HepG2 (cell line): ENCODE measurements around the gene UBASH3A. TPM values are rescaled to one million over a fixed set of nuclear protein-coding genes. Genes with fewer than 3 reads are reported as not detected.

ENCODE experiments used
- ATAC-seq: fragments of 200-7000 bp; cut with Tn5 transposase; 3 replicates; pipeline ENCODE4 v1.9.1; 2020; ENCODE audit warnings: mild to moderate bottlenecking, moderate library complexity
- BruUV-seq: library from RNA; stranded (reverse); fragments of 400-500 nt; replicated peaks from 2 replicates; lab custom pipeline; 2021; lab: Mats Ljungman, UMichigan
- CTCF ChIA-PET: fragments of 300-600 bp; formaldehyde crosslinking; extraction: SDS; loops from one replicate; lab custom pipeline; 2021; ENCODE audit warnings: low total read pairs, inconsistent platforms, low intra/inter-chr PET ratio; lab: Yijun Ruan, JAX
- POLR2A ChIA-PET: fragments of 350-600 bp; sonication (Branson Sonifier 250); formaldehyde crosslinking; loops from one replicate; lab custom pipeline; 2020; ENCODE audit warnings: antibody characterized with exemption, inconsistent platforms; lab: Yijun Ruan, JAX
- DNase-seq: peaks from one replicate; pipeline ENCODE4 v3.0.0-alpha.2; 2015; ENCODE audit warnings: low spot score
- FAIRE-seq: peaks from 3 replicates; lab custom pipeline; 2011; peaks lifted over from hg19 to GRCh38; lab: Jason Lieb, UNC
- H2AFZ ChIP-seq: one replicate; pipeline ENCODE4 v1.6.1; 2011; ENCODE audit warnings: low read length, inconsistent platforms
- H3K27ac ChIP-seq: fragments of 300-600 bp; 3 replicates; pipeline ENCODE4 v1.8.0; 2011; ENCODE audit warnings: mixed run types, mild to moderate bottlenecking, mixed read lengths, low read length, inconsistent platforms; ENCODE audit not compliant: insufficient read depth; ENCODE audit errors: extremely low read length
- H3K27me3 ChIP-seq, 2 experiments: fragments of 200-600 bp in 1 of 2; 2 replicates in 1 of 2; 3 replicates in 1 of 2; pipeline versions ENCODE4 v1.6.0 to v1.8.0; 2011; ENCODE audit warnings: low read length in 2 of 2, mild to moderate bottlenecking in 2 of 2, moderate library complexity in 2 of 2, inconsistent platforms in 1 of 2; ENCODE audit not compliant: insufficient read depth in 2 of 2, control insufficient read depth in 1 of 2
- H3K36me3 ChIP-seq, 2 experiments: fragments of 200-600 bp in 1 of 2; replicated peaks in 1 of 2; 2 replicates in 1 of 2; 3 replicates in 1 of 2; pipeline versions ENCODE4 v1.5.1 to v1.8.0; 2011; ENCODE audit warnings: low read length in 2 of 2, inconsistent platforms in 1 of 2; ENCODE audit not compliant: insufficient read depth in 2 of 2, control insufficient read depth in 1 of 2
- H3K4me1 ChIP-seq: 2 replicates; pipeline ENCODE4 v1.5.1; 2012; ENCODE audit warnings: low read length, inconsistent platforms; ENCODE audit not compliant: insufficient read depth
- H3K4me2 ChIP-seq: 2 replicates; pipeline ENCODE4 v1.6.0; 2011; ENCODE audit warnings: low read depth, low read length, inconsistent platforms
- H3K4me3 ChIP-seq, 3 experiments: fragments of 200-600 bp in 1 of 3; sonication (generic), shearing (Covaris generic) in 1 of 3; replicated peaks in 1 of 3; 2 replicates each; pipeline ENCODE4 v1.5.1; 2011 to 2016; ENCODE audit warnings: low read length in 3 of 3, inconsistent platforms in 2 of 3, low read depth in 2 of 3, mild to moderate bottlenecking in 2 of 3, control low read depth in 1 of 3, mixed read lengths in 1 of 3; ENCODE audit not compliant: insufficient read depth in 1 of 3
- H3K79me2 ChIP-seq: one replicate; pipeline ENCODE4 v1.6.1; 2011; ENCODE audit warnings: low read length, inconsistent platforms; ENCODE audit not compliant: insufficient read depth
- H3K9ac ChIP-seq: 2 replicates; pipeline ENCODE4 v1.6.0; 2011; ENCODE audit warnings: mild to moderate bottlenecking, low read depth, low read length, inconsistent platforms; ENCODE audit not compliant: insufficient read depth
- H3K9me3 ChIP-seq: 2 replicates; pipeline ENCODE4 v1.5.1; 2012; ENCODE audit warnings: mild to moderate bottlenecking, low read length
- H4K20me1 ChIP-seq: 2 replicates; pipeline ENCODE4 v1.6.0; 2011; ENCODE audit warnings: inconsistent platforms, mild to moderate bottlenecking, low read length, moderate library complexity; ENCODE audit not compliant: insufficient read depth
- CBX1 ChIP-seq: IDR thresholded peaks from one replicate; pipeline ENCODE4 v1.6.1; 2016; ENCODE audit warnings: antibody characterized with exemption, low read depth
- ESRRA ChIP-seq: sonication (generic); formaldehyde crosslinking; IDR thresholded peaks from 2 replicates; pipeline ENCODE4 v1.5.1; 2020; ENCODE audit warnings: mild to moderate bottlenecking, low read depth, missing genetic modification reagents
- FOSL2 ChIP-seq: sonication (generic); formaldehyde crosslinking; IDR thresholded peaks from 2 replicates; pipeline ENCODE4 v1.4.0; 2020; ENCODE audit warnings: missing genetic modification reagents
- HDAC2 ChIP-seq: sonication (generic); formaldehyde crosslinking; IDR thresholded peaks from 2 replicates; pipeline ENCODE4 v1.4.0; 2020; ENCODE audit warnings: missing genetic modification reagents
- HNF4A ChIP-seq: sonication (generic); formaldehyde crosslinking; IDR thresholded peaks from 2 replicates; pipeline ENCODE4 v1.4.0; 2020; ENCODE audit warnings: missing genetic modification reagents
- KLF12 ChIP-seq: sonication (generic); formaldehyde crosslinking; IDR thresholded peaks from 2 replicates; pipeline ENCODE4 v1.4.0; 2020; ENCODE audit warnings: missing genetic modification reagents, borderline replicate concordance
- MEIS1 ChIP-seq: sonication (generic); formaldehyde crosslinking; IDR thresholded peaks from 2 replicates; pipeline ENCODE4 v1.9.0; 2021; ENCODE audit warnings: mild to moderate bottlenecking, missing genetic modification reagents, moderate library complexity, borderline replicate concordance
- MXI1 ChIP-seq: IDR thresholded peaks from 3 replicates; pipeline ENCODE4 v1.6.1; 2012; ENCODE audit warnings: low read depth, low read length, inconsistent platforms, borderline replicate concordance
- NFYC ChIP-seq: IDR thresholded peaks from 2 replicates; pipeline ENCODE4 v1.6.1; 2016; ENCODE audit warnings: missing genetic modification reagents, missing compliant biosample characterization
- NR2C2 ChIP-seq: sonication (generic); formaldehyde crosslinking; IDR thresholded peaks from 2 replicates; pipeline ENCODE4 v1.4.0; 2020; ENCODE audit warnings: missing genetic modification reagents, mild to moderate bottlenecking, moderate library complexity, borderline replicate concordance
- RARA ChIP-seq: IDR thresholded peaks from 2 replicates; pipeline ENCODE4 v1.6.1; 2016; ENCODE audit warnings: missing genetic modification reagents, missing compliant biosample characterization
- RXRA ChIP-seq: sonication (generic); formaldehyde crosslinking; IDR thresholded peaks from 2 replicates; pipeline ENCODE4 v1.5.1; 2020; ENCODE audit warnings: missing genetic modification reagents
- RXRB ChIP-seq: IDR thresholded peaks from 2 replicates; pipeline ENCODE4 v1.6.1; 2016; ENCODE audit warnings: borderline replicate concordance, missing genetic modification reagents, missing compliant biosample characterization
- SIN3A ChIP-seq: IDR thresholded peaks from 2 replicates; pipeline ENCODE4 v1.6.1; 2011; ENCODE audit warnings: low read depth, mild to moderate bottlenecking, control low read depth, low read length, borderline replicate concordance
- SKI ChIP-seq: fragments of 450-650 bp; IDR thresholded peaks from one replicate; pipeline ENCODE4 v1.6.1; 2018; ENCODE audit warnings: mild to moderate bottlenecking; ENCODE audit not compliant: partially characterized antibody
- SP5 ChIP-seq: IDR thresholded peaks from 2 replicates; pipeline ENCODE4 v1.6.1; 2016; ENCODE audit warnings: low read depth, borderline replicate concordance
- THYN1 ChIP-seq: sonication (generic); formaldehyde crosslinking; IDR thresholded peaks from 2 replicates; pipeline ENCODE4 v1.8.1; 2023; ENCODE audit warnings: low read depth, mild to moderate bottlenecking, moderate library complexity, missing genetic modification reagents, borderline replicate concordance
- TMF1 ChIP-seq: sonication (generic); formaldehyde crosslinking; IDR thresholded peaks from 2 replicates; pipeline ENCODE4 v1.8.1; 2022; ENCODE audit warnings: low read depth, missing genetic modification reagents
- ZNF225 ChIP-seq: sonication (generic); formaldehyde crosslinking; IDR thresholded peaks from 2 replicates; pipeline ENCODE4 v1.4.0; 2020; ENCODE audit warnings: mild to moderate bottlenecking, missing genetic modification reagents
- ZNF337 ChIP-seq: sonication (generic); formaldehyde crosslinking; IDR thresholded peaks from 2 replicates; pipeline ENCODE4 v1.5.1; 2020; ENCODE audit warnings: missing genetic modification reagents, low read depth, mild to moderate bottlenecking, borderline replicate concordance
- ZNF747 ChIP-seq: sonication (generic); formaldehyde crosslinking; IDR thresholded peaks from 2 replicates; pipeline ENCODE4 v1.8.1; 2023; ENCODE audit warnings: missing genetic modification reagents, mild to moderate bottlenecking, borderline replicate concordance
- WGBS: methylation state at CpG from one replicate; pipeline ENCODE4 v1.1.6; 2017; ENCODE audit warnings: low lambda C conversion rate; 5-methylcytosine and 5-hydroxymethylcytosine counted together
- in situ Hi-C: cut with HindIII; loops from 2 replicates; pipeline ENCODE4 v1.10.0; 2017; ENCODE audit warnings: low pct_unique_long_range_greater_than_20kb; ENCODE audit not compliant: extremely low pct_ligation_motif_present
- intact Hi-C: fragments of 100-400 bp; cut with micrococcal nuclease; formaldehyde crosslinking; loops from one replicate; pipeline ENCODE4 v1.10.0; 2022; ENCODE audit not compliant: unreplicated experiment
- polyA plus RNA-seq, 8 experiments: library from polyadenylated mRNA; depleted of rRNA in 3 of 8; stranded (reverse) in 7 of 8; unstranded in 1 of 8; fragments of >200 nt; fragmentation: Illumina TruSeq in 4 of 8; extraction: Trizol in 4 of 8; gene quantifications; 2 replicates each; pipeline versions ENCODE4 v1.2.1 to v1.2.3, GENCODE V29; 2011 to 2016; ENCODE audit warnings: low read depth in 4 of 8, missing spikeins in 1 of 8, mixed read lengths in 1 of 8; ENCODE audit not compliant: insufficient read depth in 1 of 8
- total RNA-seq, 5 experiments: library from RNA; depleted of rRNA; stranded (reverse); fragments of >200 nt; fragmentation: Illumina TruSeq; extraction: Trizol; gene quantifications; 2 replicates each; pipeline ENCODE4 v1.2.3, GENCODE V29; 2016; ENCODE audit warnings: low read depth in 1 of 5
- TF ChIP-seq, protein P1 (sequence below): IDR thresholded peaks from 2 replicates; pipeline ENCODE4 v1.4.0; 2020; ENCODE audit warnings: mild to moderate bottlenecking, missing genetic modification reagents

UBASH3A gene
- total and polyA plus RNA-seq, 2 of the 13 experiments (the other 11 are each of a cell fraction or from before 2014, with no cell fraction given) = not detected

DNA sequence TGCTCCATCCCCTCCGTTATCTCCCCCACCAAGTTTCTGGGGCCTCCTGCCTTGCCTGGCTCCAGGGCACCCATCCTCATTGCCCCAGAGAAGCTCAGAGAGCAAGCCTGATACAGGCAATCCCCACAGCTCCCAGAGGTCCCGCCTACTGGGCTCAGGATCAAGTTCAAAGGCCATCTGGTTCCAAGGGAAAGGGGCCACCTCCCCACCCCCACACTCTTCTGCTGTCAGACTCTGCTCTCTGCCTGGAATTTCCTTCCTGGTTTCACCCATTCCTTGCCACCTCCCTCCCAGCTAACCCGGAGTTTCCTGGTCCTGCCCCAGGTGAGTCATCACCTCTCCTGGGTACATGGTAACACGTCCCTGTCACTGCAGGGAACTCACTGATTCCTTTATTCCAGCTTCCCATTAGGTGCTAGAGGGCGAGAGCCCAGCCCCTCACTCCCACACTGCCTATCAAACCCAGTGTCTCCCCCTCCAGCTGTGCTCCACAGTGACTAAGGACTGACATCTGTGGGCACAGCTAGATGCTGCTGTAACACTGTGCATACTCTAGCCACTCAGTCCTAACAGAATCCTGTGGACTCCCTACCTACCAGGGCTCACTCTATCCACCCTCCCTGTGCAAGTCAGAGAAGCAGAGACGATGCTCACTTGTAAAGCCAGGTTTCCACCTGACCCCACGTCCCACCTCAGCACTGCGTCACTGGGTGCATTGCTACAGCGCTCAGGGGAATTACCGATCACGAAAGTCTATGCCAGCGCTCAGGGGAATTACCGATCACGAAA lies 70.5 kb downstream of the UBASH3A start:
- H3K9ac ChIP-seq = no peak overlapping the region
- intact Hi-C loops = no loop called here
- H3K9me3 ChIP-seq = no peaks in the 10 kb centered on the region
- ChIA-PET CTCF (no interaction called here), POLR2A (no interaction called here)
- DNase-seq (peak; percentile 41), ATAC-seq (peak; percentile 82), FAIRE-seq (peak; percentile 30)
- 54% methylated on average over 13 of the region's 14 CpGs for WGBS
- in situ Hi-C loops = no loop called here
- no peak overlapping the region for H3K27ac ChIP-seq
- H3K4me3 ChIP-seq = no peak overlapping the region
- peaks cover 20% of the 10 kb centered on the region for H3K4me1 ChIP-seq
- H2AFZ ChIP-seq = no peak overlapping the region
- BruUV-seq = no TSS peak
- H4K20me1 ChIP-seq = no peaks in the 10 kb centered on the region
- 0 out of 2 replicates have a peak overlapping the region, but pooled peaks have one; percentile 18 for H3K4me2 ChIP-seq
- no peaks in the 10 kb centered on the region for H3K27me3 ChIP-seq
- no peaks in the 10 kb centered on the region for H3K79me2 ChIP-seq
- H3K36me3 ChIP-seq = no peaks in the 10 kb centered on the region
- TF ChIP-seq HNF4A (peak; percentile 51; the same call in 1 of the 2 replicates), NR2C2 (peak; percentile 37; the same call in 1 of the 2 replicates), TMF1 (no peak), SKI (peak; percentile 43), ZNF747 (CRISPR knock-in tag) (no peak), SIN3A (no peak), ZNF337 (CRISPR knock-in tag) (no peak), RXRB (CRISPR knock-in tag) (0 out of 2 replicates have a peak, but pooled peaks have one; percentile 31), RXRA (CRISPR knock-in tag) (0 out of 2 replicates have a peak, but pooled peaks have one; percentile 27), RARA (CRISPR knock-in tag) (peak; percentile 49), SP5 (CRISPR knock-in tag) (peak; percentile 28; the same call in 1 of the 2 replicates), ZNF225 (CRISPR knock-in tag) (no peak), NFYC (CRISPR knock-in tag) (no peak), MXI1 (no peak), THYN1 (CRISPR knock-in tag) (no peak), HDAC2 (CRISPR knock-in tag) (no peak), MEIS1 (no peak), ESRRA (no peak), CBX1 (no peak), FOSL2 (CRISPR knock-in tag) (peak; percentile 84), KLF12 (CRISPR knock-in tag) (no peak)
- TF ChIP-seq, protein P1, sequence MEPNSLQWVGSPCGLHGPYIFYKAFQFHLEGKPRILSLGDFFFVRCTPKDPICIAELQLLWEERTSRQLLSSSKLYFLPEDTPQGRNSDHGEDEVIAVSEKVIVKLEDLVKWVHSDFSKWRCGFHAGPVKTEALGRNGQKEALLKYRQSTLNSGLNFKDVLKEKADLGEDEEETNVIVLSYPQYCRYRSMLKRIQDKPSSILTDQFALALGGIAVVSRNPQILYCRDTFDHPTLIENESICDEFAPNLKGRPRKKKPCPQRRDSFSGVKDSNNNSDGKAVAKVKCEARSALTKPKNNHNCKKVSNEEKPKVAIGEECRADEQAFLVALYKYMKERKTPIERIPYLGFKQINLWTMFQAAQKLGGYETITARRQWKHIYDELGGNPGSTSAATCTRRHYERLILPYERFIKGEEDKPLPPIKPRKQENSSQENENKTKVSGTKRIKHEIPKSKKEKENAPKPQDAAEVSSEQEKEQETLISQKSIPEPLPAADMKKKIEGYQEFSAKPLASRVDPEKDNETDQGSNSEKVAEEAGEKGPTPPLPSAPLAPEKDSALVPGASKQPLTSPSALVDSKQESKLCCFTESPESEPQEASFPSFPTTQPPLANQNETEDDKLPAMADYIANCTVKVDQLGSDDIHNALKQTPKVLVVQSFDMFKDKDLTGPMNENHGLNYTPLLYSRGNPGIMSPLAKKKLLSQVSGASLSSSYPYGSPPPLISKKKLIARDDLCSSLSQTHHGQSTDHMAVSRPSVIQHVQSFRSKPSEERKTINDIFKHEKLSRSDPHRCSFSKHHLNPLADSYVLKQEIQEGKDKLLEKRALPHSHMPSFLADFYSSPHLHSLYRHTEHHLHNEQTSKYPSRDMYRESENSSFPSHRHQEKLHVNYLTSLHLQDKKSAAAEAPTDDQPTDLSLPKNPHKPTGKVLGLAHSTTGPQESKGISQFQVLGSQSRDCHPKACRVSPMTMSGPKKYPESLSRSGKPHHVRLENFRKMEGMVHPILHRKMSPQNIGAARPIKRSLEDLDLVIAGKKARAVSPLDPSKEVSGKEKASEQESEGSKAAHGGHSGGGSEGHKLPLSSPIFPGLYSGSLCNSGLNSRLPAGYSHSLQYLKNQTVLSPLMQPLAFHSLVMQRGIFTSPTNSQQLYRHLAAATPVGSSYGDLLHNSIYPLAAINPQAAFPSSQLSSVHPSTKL = 0 out of 2 replicates have a peak, but pooled peaks have one; percentile 7
